Right renal cortex interstitium (tissue), 3 donors: ENCODE data around the gene PSME2. TPM values are rescaled to one million over a fixed set of nuclear protein-coding genes. Genes with fewer than 3 reads are reported as not detected.
"Not testable (repeated sequence)": the region's sequence is repeated elsewhere in the genome, so short reads cannot be mapped to it uniquely, and the experiment has no call there.

Experiments used
- DNase-seq, 3 donors: peaks; one replicate each; pipeline ENCODE4 v3.0.0-alpha.2; 2013; ENCODE audit warnings: low read depth in 3 of 3, low spot score in 2 of 3
- polyA plus RNA-seq, 3 donors: library from polyadenylated mRNA; unstranded; fragments of 120-200 nt; gene quantifications; one replicate each; pipeline ENCODE4 v1.2.1, GENCODE V29; 2013; ENCODE audit not compliant: insufficient read length in 3 of 3

Gene PSME2
- polyA plus RNA-seq, 3 donors, result 165 to 179 (median 171) TPM

DNA sequence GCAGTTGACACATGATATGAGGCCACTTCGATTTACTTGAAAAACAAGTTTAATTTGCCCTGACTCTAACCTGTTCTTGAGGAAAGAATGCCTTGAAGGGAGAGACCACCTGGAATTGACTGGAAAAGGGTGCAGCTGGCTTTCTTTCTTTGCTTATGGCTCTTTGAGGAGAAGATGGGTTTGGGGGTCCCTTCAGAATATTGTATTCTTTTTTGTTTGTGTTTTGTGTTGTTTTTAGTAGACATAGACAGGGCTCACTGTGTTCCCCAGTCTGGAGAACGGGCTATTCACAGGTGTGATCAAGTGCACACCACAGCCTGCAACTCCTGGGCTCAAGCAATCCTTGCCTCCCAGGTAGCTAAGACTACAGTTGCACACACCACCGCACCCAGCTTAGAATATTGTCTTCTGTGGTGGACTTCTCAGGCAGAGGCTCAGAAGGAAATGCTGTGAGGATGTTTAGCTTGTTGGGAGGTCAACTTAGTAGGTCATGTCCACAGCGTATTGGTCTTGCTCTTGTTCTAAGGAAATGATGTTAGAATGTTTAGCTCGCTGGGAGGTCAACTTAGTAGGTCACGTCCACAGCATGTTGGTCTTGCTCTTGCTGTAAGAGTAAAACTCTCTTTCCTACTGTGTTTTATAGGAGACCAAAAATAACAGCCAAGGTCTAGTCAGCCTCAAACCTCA lies 30.1 kb downstream of the PSME2 start:
- DNase-seq, result no peak

DNA sequence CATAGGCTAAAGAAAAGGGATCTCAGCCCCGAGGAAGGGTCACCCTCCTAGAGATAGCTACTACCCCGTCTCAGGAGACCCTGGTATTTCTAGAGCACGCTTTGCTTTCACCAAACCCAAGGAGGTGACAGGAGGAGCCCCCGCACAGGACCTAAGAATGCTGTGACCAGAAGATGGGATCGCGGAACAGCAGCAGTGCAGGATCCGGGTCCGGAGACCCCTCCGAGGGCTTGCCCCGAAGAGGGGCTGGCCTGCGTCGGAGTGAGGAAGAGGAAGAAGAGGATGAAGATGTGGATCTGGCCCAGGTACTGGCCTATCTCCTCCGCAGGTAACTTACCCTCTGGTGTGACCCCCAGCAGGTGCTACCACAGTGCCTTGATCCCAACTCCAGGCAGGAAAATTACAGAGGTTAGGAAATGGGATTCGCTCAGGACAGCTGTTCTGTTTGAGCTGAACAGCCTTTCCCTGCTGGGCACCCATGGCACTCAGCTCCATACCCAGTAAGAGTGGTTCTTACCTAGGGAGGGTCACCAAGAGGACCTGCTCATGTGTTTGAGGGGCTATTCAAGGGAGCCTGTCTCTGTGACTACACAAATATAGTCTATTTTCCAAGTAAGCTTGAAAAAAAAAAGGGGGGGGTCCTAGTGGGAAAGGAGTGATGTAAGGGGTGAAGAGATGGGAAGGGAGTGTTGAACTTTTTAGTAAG lies 30.8 kb downstream of the PSME2 start:
- DNase-seq, result no peak

DNA sequence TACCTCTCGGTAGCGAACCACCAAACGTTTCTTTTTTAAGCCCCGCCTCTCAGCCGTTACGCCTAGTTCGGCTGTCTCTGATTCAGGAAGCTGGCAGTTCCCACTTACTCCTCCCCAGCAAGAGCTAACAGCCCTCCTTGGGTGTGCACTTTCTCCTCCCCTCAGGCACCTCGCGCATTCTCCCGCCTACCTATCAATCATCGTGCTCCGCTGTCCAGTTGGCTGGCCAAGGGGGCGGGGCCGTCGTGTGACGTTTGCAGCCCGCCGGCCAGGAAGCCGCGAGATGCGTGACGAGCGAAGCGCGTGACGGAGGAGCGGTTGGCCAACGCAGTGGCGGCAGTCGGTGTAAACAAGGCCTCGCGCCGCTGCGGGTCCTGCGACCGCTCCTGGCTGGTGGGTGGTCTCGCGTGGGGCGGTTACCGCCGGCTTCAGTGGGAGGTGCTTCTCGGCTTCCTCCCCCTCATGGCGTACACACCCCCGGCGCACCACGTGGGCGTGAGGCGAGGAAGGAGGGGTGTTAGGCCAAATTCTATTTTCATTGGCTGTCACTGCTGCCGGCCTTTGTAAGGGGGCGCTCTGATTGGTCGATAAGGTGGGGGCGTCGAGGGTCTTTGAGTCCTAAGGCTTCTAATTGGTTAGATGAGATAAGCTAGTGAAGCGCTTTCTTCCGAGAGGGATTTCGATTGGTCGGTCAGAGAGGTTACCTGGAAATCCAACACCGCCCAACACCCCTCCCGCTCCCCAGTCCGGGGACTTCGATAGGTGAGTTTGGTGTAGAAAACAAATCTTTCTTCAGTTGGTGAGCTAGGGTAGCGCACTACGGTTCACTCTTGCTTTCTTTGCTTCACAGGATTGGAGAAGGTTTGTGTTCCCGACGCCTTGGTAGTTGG lies 31.6 kb downstream of the PSME2 start, which contains the start of the genes DCAF11 and NRL:
DCAF11 (plus strand) TSS at position 246 of the 890 bp plus-strand sequence. CDS start 818 bp downstream, outside the sequence.
NRL (minus strand) TSS at position 418 of the 890 bp plus-strand sequence. CDS start 32,101 bp downstream, outside the sequence.
- DNase-seq, result peak; percentile 98 to 99 (median 99)

DNA sequence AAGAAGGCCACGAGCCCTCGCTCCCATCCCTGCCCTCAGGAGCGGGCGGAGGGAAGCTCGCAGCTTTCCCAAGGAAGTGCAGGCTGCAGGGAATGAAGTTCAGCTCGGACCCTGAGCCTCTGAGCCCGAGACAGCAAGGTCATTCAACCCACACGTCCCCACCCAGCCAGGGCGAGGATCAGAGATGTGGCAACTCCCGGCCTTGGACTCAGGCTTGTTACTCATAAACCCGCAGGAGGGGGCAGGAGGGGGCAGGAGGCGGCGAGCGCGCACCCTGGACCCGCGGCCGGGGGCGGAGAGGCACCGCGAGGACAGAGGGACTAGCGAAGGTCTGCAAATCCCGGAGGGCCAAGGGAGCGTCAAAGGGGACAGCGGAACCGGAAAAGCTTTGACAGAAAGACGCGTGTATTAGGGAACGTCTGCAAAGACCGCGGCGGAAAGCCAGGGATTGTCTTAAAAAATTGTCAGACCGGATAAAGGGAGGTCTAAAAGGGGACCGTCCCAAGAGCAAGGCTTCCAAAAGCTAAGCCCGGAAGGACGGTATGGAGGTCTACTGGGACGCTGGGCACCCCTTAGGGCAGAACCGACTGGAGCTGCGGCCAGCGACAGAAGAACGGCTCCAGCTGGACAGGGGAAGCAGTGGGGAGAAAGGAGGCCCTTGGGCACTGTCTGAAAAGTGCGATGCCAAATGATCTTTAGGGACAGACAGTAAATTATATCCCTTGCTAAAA lies 32.4 kb downstream of the PSME2 start:
- DNase-seq, result peak in 2 of 3 donors; percentile 76 to 77

DNA sequence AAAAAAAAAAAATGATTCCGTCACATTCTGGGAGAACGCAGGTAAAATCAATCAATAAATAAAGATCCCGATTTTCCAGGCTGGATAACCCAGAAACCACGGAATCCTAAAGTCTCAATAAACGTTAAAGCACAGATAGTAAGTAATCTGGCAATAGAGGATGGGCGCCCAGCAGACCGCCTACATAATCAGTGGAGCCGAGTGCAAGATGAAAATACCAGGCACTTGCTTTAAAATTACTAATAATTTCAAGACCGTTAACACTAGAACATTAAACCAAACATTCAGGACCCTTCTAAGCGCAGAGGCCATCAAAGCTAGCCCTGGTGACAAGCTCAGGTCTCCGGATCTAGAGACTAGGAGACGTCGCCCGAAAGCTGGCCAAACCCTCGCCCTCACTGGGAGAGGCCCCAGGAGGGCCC lies 33.0 kb downstream of the PSME2 start:
- DNase-seq, result no peak

DNA sequence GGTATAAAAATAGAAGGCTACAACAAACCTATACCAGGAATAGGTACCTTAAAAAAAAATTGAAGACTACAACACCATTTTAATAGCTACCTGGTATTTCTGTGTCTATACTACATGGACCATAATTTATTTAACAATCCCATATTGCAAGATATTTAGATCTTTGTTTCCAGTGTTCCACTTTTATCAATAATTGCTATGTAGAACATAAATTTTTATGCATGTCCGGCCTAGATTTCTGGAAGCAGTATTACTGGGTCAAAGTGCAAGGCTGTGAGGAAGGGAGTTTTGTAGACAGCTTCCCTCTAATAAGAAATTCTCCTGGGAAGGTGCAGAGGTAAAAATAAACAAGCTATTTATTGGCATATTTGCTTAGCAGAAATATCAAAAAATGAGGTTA lies 35.9 kb downstream of the PSME2 start:
- DNase-seq, result no peak

DNA sequence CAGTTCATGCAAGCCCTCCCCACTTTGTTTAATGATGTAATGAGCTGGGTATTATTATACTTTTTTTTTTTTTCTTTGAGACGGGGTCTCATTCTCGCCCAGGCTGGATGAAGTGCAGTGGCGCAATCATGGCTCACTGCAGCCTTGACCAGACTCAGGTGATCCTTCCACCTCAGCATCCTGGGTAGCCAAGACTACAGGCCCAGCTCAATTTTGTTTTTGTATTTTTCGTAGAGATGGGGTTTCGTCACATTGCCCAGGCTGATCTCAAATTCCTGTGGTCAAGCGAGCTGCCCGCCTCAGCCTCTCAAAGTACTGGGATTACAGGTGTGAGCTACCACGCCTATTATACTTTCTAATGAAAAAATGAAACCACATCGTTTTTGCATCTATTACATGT lies 36.4 kb downstream of the PSME2 start:
- DNase-seq, result no peak

DNA sequence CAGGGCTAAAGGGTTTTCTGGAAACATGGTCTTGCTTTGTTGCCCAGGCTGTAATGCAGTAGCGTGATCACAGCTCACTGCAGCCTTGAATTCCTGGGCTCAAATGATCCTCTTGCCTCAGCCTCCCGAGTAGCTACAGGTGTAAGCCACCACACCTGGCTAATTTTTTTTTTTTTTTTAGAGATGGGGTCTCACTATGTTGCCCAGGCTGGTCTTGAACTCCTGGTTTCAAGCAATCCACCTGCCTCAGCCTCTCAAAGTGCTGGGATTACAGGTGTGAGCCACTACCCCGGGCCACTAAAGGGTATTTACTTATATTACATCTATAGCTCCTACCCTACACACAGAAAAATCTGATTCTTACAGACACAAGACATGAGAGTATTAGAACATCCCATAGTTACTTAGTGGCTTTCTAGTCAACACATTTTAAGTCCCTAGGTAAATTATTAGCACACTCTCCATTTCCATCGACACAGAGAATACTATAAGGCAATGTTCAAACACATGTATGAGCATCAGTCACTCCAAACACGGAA lies 38.0 kb downstream of the PSME2 start:
- no peak for DNase-seq

DNA sequence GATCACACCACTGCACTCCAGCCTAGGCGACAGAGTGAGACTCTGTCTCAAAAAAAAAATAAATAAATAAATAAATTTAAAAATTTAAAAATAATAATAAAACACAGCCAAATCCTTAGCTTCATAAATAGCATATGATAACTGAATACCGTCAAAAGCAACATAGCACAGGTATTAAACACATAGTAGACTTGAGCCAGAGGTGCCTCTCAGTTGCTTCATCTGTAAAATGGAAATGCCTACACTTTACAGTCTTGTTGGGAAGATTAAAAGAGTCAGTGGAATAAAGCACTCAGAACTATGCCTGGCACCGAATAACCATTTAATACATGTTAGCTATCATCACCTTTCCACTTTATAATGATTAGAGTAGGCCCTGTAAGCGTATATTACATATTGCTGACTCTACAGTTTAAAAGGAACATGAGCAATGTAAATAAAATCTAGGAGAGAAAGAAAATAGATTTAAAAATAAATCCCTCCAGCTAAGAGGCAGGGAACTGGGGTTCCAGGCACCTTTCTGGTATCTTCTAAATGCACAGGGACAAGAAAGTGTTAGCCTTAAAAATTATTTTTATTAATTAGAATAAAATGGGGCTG lies 39.6 kb downstream of the PSME2 start:
- no peak for DNase-seq

DNA sequence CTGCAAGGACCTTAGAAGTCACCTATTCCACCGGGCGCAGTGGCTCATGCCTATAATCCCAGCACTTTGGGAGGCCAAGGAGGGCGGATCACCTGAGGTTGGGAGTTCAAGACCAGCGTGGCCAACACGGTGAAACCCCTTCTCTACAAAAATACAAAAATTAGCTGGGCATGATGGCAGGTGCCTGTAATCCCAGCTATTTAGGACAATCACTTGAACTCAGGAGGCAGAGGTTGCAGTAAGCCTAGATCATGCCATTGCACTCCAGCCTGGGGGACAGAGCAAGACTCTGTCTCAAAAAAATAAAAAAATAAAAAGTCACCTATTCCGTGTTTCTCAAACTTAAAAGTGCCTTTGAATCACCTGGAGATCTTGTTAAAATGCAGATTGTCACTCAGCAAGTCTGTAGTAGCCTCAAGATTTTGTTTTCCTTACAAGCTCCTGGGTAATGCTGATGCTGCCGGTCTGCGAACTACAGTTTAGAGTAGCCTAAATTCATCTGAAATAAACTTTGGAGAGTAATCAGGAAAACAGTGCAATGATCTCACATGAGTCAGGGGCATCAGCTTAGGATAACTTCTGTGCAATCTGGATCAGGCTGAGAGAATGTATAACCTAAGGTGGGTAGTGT lies 40.7 kb downstream of the PSME2 start:
- DNase-seq, result not testable (repeated sequence)

DNA sequence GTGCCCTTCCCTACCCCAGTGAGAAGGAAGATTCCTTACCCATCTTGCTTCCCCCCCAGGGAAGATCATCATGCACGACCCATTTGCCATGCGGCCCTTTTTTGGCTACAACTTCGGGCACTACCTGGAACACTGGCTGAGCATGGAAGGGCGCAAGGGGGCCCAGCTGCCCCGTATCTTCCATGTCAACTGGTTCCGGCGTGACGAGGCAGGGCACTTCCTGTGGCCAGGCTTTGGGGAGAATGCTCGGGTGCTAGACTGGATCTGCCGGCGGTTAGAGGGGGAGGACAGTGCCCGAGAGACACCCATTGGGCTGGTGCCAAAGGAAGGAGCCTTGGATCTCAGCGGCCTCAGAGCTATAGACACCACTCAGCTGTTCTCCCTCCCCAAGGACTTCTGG lies 43.0 kb downstream of the PSME2 start:
- DNase-seq, result no peak

DNA sequence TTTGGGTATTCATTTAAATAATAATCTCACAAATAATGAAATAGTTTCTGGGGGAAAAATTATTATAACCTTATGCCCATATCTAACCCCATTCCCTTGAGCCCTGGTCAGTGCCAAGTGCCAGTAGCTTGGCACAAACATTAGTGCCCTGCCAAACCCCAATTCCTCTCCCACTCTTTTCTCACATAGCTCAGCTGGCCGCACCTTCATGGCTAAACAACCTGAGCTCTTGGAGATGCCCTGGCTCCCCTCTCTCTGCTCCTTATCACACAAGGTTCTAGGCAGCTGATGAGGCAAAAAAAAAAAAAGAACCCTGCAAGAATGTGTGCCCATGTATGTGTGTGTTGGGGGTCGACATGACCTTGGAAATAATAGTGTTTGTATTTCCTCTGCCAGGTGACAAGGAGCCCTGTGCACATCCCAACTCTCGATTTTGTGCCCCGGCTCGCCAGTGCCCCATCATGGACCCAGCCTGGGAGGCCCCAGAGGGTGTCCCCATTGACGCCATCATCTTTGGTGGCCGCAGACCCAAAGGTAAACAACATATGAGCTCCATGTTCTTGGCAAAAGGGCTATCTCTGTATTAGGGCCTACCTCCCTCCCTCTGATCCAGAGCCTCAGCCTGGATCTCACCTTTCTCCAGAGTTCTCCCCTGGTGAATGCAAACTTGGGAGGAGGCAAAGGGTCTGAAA lies 43.9 kb downstream of the PSME2 start:
- DNase-seq, result no peak

DNA sequence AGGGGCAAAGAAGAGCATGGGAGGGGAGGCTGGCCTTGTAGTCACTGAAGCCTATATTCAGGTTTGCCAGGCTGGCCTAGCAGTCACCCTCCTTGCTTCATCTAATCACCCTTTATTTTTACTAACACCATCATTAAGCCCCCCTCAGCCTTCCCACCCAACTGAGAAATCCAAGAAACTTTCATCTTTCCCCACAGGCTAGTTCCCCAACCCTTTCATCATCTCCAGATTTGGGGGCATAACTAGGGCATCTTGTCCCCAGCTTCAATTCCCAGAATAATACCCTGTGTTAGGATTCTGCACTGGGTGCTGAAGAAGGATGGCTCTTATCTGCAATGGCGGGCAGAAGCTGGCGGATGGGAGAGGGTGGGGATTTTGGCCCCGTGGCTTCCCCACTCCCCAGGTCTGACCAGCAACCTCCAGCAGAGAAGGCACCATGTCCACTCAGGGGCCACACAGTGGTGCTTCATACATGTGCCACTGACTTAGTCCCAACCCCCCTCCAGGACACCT lies 45.4 kb downstream of the PSME2 start:
- DNase-seq, result no peak

DNA sequence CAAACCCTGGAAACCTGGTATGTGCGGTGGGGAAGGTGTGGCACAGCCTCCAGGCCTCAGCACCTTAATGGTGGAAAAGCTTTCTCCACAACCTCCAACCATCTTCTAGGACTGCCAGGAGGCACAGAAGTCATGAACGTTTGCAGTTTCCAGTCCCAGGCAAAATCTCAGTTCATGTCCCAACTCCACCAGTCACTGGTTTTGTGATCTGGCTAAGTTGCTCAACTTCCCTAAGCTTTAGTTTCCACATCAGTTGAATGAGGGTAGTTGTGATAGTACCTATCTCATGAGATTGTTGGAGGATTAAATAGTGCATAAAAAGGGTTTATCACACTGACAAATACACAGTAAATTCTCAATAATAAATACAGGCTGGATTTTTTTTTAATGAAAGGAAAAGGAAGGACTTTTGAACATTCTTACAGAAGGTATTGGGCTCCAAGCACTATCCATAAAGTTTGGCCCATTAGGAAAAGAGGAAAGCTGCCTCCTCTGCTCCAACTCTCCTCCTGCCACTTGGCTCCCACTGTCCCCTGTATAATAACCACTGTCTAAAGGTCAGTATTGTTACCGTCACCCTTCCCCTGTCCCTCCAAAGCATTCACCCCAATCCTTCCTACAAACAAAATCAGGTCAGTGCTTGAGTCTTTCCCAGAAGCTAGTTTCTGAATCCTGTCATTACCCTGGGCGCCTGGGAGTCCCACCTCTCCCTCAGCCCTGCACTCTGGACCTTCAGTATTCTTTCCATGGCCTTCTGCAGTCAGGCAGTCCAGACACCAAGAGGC lies 46.0 kb downstream of the PSME2 start:
- no peak for DNase-seq

DNA sequence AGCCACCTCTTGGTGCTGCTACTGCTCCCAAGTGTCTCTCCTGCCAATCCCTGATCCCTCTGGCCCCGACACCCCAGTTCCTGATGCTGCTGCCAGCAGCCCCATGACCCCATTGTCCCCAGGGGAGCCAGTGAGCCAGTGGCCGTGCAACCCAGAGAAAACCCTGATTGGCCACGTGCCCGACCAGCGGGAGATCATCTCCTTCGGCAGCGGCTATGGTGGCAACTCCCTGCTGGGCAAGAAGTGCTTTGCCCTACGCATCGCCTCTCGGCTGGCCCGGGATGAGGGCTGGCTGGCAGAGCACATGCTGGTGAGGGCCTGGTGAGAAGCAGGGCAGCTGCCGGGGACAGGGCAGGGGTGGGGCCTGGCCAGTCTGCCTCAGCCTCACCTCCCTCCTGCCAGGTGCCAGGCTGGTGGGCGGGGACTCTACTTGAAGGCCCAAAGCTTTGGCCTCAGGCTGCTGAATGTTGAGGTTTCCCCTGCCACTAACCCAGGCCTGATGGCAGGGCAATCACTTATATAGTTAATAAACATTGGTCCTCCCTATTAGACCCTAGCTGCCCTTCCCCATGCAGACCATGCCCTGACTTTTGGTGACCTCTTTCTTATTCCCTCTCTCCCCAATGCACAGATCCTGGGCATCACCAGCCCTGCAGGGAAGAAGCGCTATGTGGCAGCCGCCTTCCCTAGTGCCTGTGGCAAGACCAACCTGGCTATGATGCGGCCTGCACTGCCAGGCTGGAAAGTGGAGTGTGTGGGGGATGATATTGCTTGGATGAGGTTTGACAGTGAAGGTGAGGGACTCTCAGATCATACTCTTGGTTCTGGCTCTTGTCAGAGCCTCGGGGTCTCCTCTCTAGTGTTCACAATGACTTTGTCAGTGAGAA lies 47.2 kb downstream of the PSME2 start:
- no peak for DNase-seq

DNA sequence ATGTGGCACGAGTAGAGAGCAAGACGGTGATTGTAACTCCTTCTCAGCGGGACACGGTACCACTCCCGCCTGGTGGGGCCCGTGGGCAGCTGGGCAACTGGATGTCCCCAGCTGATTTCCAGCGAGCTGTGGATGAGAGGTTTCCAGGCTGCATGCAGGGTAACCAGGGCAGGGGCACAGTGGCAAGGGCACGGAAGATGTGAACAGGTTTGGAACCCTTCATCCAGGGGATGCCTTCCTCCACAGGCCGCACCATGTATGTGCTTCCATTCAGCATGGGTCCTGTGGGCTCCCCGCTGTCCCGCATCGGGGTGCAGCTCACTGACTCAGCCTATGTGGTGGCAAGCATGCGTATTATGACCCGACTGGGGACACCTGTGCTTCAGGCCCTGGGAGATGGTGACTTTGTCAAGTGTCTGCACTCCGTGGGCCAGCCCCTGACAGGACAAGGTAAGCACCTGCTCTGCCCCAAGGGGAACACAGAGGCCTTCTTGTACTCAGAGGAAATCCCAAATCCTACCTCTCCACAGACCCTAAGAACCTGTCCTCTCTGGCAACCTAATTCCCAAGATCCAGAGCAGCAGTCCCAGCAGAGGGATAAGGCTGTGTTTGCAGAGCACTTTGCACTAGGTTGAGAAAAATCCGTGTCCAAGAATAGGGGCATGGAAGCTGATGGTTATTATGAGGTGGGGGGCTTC lies 48.0 kb downstream of the PSME2 start:
- no peak for DNase-seq
